Neural progenitor cell (in vitro differentiated cells): Measurements from ENCODE around the gene ITPK1. TPM values are rescaled to one million over a fixed set of nuclear protein-coding genes. Genes with fewer than 3 reads are reported as not detected.
A peak's percentile ranks its signal among the peaks of the same experiment; 100 is the strongest.

Experiments used
- DNase-seq: peaks from one replicate; pipeline ENCODE4 v3.0.0-alpha.2; 2016; ENCODE audit warnings: low spot score
- H2AFZ ChIP-seq: fragments of 200-600 bp; sonication (generic); replicated peaks from 2 replicates; pipeline ENCODE4 v1.6.1; 2016; ENCODE audit warnings: antibody characterized with exemption
- H3F3A ChIP-seq: fragments of 200-600 bp; sonication (generic); 2 replicates; pipeline ENCODE4 v1.6.1; 2016; ENCODE audit warnings: antibody characterized with exemption, low read depth
- H3K27ac ChIP-seq: fragments of 200-600 bp; sonication (generic); 2 replicates; pipeline ENCODE4 v1.5.1; 2016; ENCODE audit warnings: mild to moderate bottlenecking
- H3K27me3 ChIP-seq: fragments of 200-600 bp; sonication (generic); 2 replicates; pipeline ENCODE4 v1.6.1; 2016; ENCODE audit warnings: mild to moderate bottlenecking, moderate library complexity
- H3K36me3 ChIP-seq: fragments of 200-600 bp; sonication (generic); 2 replicates; pipeline ENCODE4 v1.5.1; 2016
- H3K4me1 ChIP-seq: fragments of 200-600 bp; sonication (generic); 2 replicates; pipeline ENCODE4 v1.6.1; 2016; ENCODE audit warnings: mixed run types
- H3K4me2 ChIP-seq: fragments of 200-600 bp; sonication (generic); 2 replicates; pipeline ENCODE4 v1.6.1; 2016
- H3K4me3 ChIP-seq: fragments of 200-600 bp; sonication (generic); 2 replicates; pipeline ENCODE4 v1.5.1; 2016
- H3K79me2 ChIP-seq: fragments of 200-600 bp; sonication (generic); 2 replicates; pipeline ENCODE4 v1.6.1; 2016; ENCODE audit warnings: low read depth
- H3K9ac ChIP-seq: fragments of 200-600 bp; sonication (generic); 2 replicates; pipeline ENCODE4 v1.6.1; 2016
- H3K9me3 ChIP-seq: fragments of 200-600 bp; sonication (generic); 2 replicates; pipeline ENCODE4 v1.5.1; 2016; ENCODE audit warnings: low read depth
- H4K20me1 ChIP-seq: fragments of 200-600 bp; sonication (generic); 2 replicates; pipeline ENCODE4 v1.6.1; 2016; ENCODE audit warnings: low read depth
- H3K27ac Mint-ChIP-seq: 3 replicates; pipeline ENCODE4 v1.8.0; 2021; ENCODE audit warnings: mixed read lengths
- H3K27me3 Mint-ChIP-seq: 2 replicates; pipeline ENCODE4 v1.8.0; 2022; ENCODE audit warnings: low read depth, mild to moderate bottlenecking, inconsistent platforms, moderate library complexity, mixed read lengths; ENCODE audit not compliant: insufficient read depth
- H3K36me3 Mint-ChIP-seq: 3 replicates; pipeline ENCODE4 v1.8.0; 2021; ENCODE audit warnings: mixed read lengths
- H3K4me1 Mint-ChIP-seq: 3 replicates; pipeline ENCODE4 v1.8.0; 2021; ENCODE audit warnings: mixed read lengths
- H3K4me3 Mint-ChIP-seq: 3 replicates; pipeline ENCODE4 v1.8.0; 2021; ENCODE audit warnings: mild to moderate bottlenecking, moderate library complexity, mixed read lengths
- H3K9me3 Mint-ChIP-seq: 3 replicates; pipeline ENCODE4 v1.8.0; 2020; ENCODE audit warnings: mixed read lengths
- CTCF ChIP-seq: fragments of 200-600 bp; sonication (generic); IDR thresholded peaks from 2 replicates; pipeline ENCODE4 v1.5.1; 2017; ENCODE audit warnings: antibody characterized with exemption, mild to moderate bottlenecking
- EZH2 ChIP-seq: fragments of 200-600 bp; sonication (generic); IDR thresholded peaks from 2 replicates; pipeline ENCODE4 v1.6.1; 2017; ENCODE audit warnings: antibody characterized with exemption, mild to moderate bottlenecking, moderate library complexity
- EZH2phosphoT487 ChIP-seq: fragments of 200-600 bp; sonication (generic); IDR thresholded peaks from 2 replicates; pipeline ENCODE4 v1.6.1; 2017; ENCODE audit warnings: antibody characterized with exemption
- total RNA-seq: library from RNA; depleted of rRNA; stranded (reverse); fragments of >200 nt; gene quantifications from 2 replicates; pipeline ENCODE4 v1.2.3, GENCODE V29; 2015; ENCODE audit warnings: low replicate concordance

Gene ITPK1
- total RNA-seq, 1 donor from 2014 or later: 25.8 TPM

- no peaks in the 10 kb centered on the region for H3K27me3 ChIP-seq
- peak overlapping the region; percentile 15 for H3K27ac Mint-ChIP-seq
- H3K9ac ChIP-seq: no peak overlapping the region
- no peaks in the 10 kb centered on the region for H3K9me3 Mint-ChIP-seq
- peaks cover 9% of the 10 kb centered on the region for H3K27me3 Mint-ChIP-seq
- no peaks in the 10 kb centered on the region for H3K79me2 ChIP-seq
- no peaks in the 10 kb centered on the region for H3F3A ChIP-seq
- TF ChIP-seq EZH2: no peak
- no peak for TF ChIP-seq CTCF
- no peak for TF ChIP-seq EZH2phosphoT487
- H3K9me3 ChIP-seq: no peaks in the 10 kb centered on the region
- no peak for DNase-seq
- no peak overlapping the region for H2AFZ ChIP-seq
- peaks cover 13% of the 10 kb centered on the region for H3K4me1 ChIP-seq
- no peak overlapping the region for H3K27ac ChIP-seq
- peaks cover 43% of the 10 kb centered on the region for H4K20me1 ChIP-seq
- no peaks in the 10 kb centered on the region for H3K36me3 ChIP-seq
- no peaks in the 10 kb centered on the region for H3K36me3 Mint-ChIP-seq
- H3K4me2 ChIP-seq: no peak overlapping the region
- H3K4me3 ChIP-seq: no peak overlapping the region
- peaks cover 32% of the 10 kb centered on the region for H3K4me1 Mint-ChIP-seq
- H3K4me3 Mint-ChIP-seq: no peak overlapping the region
Observed at GRCh38 chr14:93011650-93012325, 103.9 kb downstream of the ITPK1 start.

GRCh38 chr14:93011141-93011529 is 104.6 kb downstream of the ITPK1 start:
- Mint-ChIP-seq H3K36me3 (no peaks in the 10 kb centered on the region), H3K27me3 (peaks cover 9% of the 10 kb centered on the region), H3K4me1 (peaks cover 31% of the 10 kb centered on the region), H3K4me3 (no peak overlapping the region), H3K9me3 (no peaks in the 10 kb centered on the region), H3K27ac (no peak overlapping the region)
- H2AFZ ChIP-seq: no peak overlapping the region
- no peaks in the 10 kb centered on the region for H3K9me3 ChIP-seq
- no peaks in the 10 kb centered on the region for H3K79me2 ChIP-seq
- no peaks in the 10 kb centered on the region for H3K36me3 ChIP-seq
- no peak overlapping the region for H3K27ac ChIP-seq
- H3F3A ChIP-seq: no peaks in the 10 kb centered on the region
- no peak for DNase-seq
- no peak for TF ChIP-seq EZH2
- TF ChIP-seq EZH2phosphoT487: no peak
- no peak for TF ChIP-seq CTCF
- H3K4me3 ChIP-seq: no peak overlapping the region
- no peaks in the 10 kb centered on the region for H3K27me3 ChIP-seq
- peaks cover 13% of the 10 kb centered on the region for H3K4me1 ChIP-seq
- peaks cover 49% of the 10 kb centered on the region for H4K20me1 ChIP-seq
- H3K9ac ChIP-seq: no peak overlapping the region
- no peak overlapping the region for H3K4me2 ChIP-seq

DNA sequence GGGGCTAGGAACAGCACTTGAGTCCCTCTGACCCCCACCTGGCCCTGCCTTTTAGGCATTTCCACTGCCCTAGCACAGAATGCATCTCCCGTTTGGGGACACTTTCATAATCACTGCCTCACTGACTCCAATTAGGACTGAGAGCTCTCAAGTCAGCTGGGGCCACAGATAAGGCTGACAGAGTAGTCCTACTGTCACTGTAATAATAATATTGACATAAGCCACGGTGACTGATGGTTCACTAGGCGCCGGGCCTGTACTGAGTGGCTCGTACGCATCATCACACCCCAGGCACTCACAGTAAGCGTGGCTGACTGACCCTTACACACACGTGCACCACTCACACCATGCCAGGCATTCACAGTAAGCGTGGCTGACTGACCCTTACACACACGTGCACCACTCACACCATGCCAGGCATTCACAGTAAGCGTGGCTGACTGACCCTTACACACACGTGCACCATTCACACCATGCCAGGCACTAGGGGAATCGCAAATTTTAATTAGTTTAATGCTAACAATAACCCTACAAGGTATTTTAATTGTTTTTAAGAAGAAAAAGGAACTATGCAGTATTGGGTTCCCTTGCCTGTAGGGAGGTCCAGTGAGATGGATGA is 105.1 kb downstream of the ITPK1 start:
- H3F3A ChIP-seq: no peaks in the 10 kb centered on the region
- Mint-ChIP-seq H3K36me3 (no peaks in the 10 kb centered on the region), H3K27ac (no peak overlapping the region), H3K9me3 (no peaks in the 10 kb centered on the region), H3K4me1 (peaks cover 31% of the 10 kb centered on the region), H3K4me3 (no peak overlapping the region), H3K27me3 (peaks cover 9% of the 10 kb centered on the region)
- H3K27me3 ChIP-seq: no peaks in the 10 kb centered on the region
- no peaks in the 10 kb centered on the region for H3K79me2 ChIP-seq
- H3K9ac ChIP-seq: no peak overlapping the region
- H3K27ac ChIP-seq: no peak overlapping the region
- H3K9me3 ChIP-seq: no peaks in the 10 kb centered on the region
- no peak overlapping the region for H2AFZ ChIP-seq
- H3K36me3 ChIP-seq: no peaks in the 10 kb centered on the region
- peaks cover 13% of the 10 kb centered on the region for H3K4me1 ChIP-seq
- no peak overlapping the region for H3K4me3 ChIP-seq
- no peak for DNase-seq
- TF ChIP-seq EZH2 (no peak), EZH2phosphoT487 (no peak), CTCF (no peak)
- no peak overlapping the region for H3K4me2 ChIP-seq
- peaks cover 50% of the 10 kb centered on the region for H4K20me1 ChIP-seq
